Fibroblast of mammary gland (primary cell): ENCODE results near the gene TMCC1.
A peak's percentile ranks its signal among the peaks of the same experiment; 100 is the strongest.

Experiments
- DNase-seq: peaks from one replicate; pipeline ENCODE4 v3.0.0-alpha.2; 2010; ENCODE audit warnings: low read depth
- H3K4me3 ChIP-seq: 2 replicates; pipeline ENCODE4 v1.5.1; 2011; ENCODE audit warnings: low read depth, mild to moderate bottlenecking, low read length, moderate library complexity; ENCODE audit not compliant: control insufficient read depth
- CTCF ChIP-seq: conservative IDR thresholded peaks from 2 replicates; pipeline ENCODE4 v1.5.1; 2011; ENCODE audit warnings: low read depth, low read length, inconsistent platforms; ENCODE audit not compliant: control insufficient read depth, insufficient read depth

TMCC1 gene

GRCh38 chr3:129658110-129658843 is 235.2 kb downstream of the TMCC1 start:
- DNase-seq = no peak
- H3K4me3 ChIP-seq = no peak overlapping the region
- TF ChIP-seq CTCF = no peak

GRCh38 chr3:129657261-129658046 is 236.1 kb downstream of the TMCC1 start:
- peak; percentile 31 for DNase-seq
- no peak for TF ChIP-seq CTCF
- no peak overlapping the region for H3K4me3 ChIP-seq

- no peak for DNase-seq
- TF ChIP-seq CTCF = no peak
- H3K4me3 ChIP-seq = no peak overlapping the region
Measured at GRCh38 chr3:129656659-129657247, 236.8 kb downstream of the TMCC1 start.

- TF ChIP-seq CTCF = no peak
- H3K4me3 ChIP-seq = no peak overlapping the region
- no peak for DNase-seq
Measured at GRCh38 chr3:129655291-129655700, 238.2 kb downstream of the TMCC1 start.

GRCh38 chr3:129654131-129654530 is 239.4 kb downstream of the TMCC1 start:
- DNase-seq = peak; percentile 27
- no peak for TF ChIP-seq CTCF
- no peak overlapping the region for H3K4me3 ChIP-seq

GRCh38 chr3:129653019-129653418 is 240.5 kb downstream of the TMCC1 start:
- DNase-seq = no peak
- TF ChIP-seq CTCF = no peak

More at GRCh38 chr3:129653019-129653418, 240.5 kb downstream of the TMCC1 start:
- no peak overlapping the region for H3K4me3 ChIP-seq
